ENCODE results near the gene ST6GALNAC3.

ST6GALNAC3 gene

DNA sequence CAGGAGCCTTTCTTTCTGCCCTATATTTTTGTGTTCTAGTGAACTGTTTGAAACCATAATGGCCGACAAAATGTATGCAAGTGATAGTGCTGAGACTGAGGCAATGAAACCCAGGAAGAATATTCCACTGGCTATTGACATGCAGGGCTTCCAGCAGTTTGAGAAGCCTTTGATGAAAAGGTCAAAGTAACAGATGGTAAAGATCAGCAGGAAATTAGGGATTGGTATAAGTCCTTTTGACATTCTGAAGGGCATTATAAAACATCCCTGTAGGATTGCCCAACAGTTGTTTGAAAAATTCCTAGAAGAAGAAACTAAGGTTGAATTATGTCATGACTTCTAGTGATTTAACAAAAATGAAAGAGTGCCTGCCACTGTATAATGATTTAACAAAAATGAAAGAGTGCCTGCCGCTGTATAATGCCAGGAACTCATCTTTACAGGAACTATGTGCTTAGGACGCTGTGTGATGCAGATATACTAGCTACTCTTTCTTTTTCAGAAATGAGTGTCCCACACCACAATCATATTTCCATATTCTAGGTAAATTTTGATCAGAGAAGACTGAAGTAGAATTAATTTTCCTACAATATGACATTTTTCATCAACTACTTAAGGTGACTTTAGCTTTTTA is 508.8 kb downstream of the ST6GALNAC3 start:
- DNase-seq (ENCODE audit: low spot score) = no peak

DNA sequence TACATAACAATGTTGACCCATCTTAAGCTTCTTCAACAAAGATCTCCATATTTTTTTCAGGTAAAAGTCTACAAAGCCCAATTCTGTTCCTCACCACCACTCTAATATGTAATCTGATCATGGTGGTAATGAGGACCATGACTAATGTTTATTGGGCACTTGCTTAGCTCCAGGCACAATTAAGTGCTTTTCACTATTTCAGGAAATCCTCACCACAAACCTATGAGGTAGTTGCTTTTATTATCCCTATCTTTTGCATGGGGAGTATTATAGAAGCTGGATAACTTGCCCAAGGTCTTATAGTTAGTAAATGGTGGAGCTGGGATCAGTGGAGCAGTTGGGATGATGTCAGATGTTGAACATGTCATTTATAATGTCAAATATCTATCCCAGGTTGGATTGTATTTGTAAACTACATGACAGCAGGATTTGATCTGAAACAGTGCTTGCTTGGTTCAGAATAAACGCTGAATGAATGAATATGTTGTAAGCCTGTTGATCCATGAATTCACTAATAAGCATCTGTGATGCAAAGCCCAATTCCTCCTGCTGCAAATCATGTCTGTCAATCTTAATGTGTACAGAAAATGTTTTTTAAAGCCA is 509.4 kb downstream of the ST6GALNAC3 start:
- no peak for DNase-seq (ENCODE audit: low spot score)

DNA sequence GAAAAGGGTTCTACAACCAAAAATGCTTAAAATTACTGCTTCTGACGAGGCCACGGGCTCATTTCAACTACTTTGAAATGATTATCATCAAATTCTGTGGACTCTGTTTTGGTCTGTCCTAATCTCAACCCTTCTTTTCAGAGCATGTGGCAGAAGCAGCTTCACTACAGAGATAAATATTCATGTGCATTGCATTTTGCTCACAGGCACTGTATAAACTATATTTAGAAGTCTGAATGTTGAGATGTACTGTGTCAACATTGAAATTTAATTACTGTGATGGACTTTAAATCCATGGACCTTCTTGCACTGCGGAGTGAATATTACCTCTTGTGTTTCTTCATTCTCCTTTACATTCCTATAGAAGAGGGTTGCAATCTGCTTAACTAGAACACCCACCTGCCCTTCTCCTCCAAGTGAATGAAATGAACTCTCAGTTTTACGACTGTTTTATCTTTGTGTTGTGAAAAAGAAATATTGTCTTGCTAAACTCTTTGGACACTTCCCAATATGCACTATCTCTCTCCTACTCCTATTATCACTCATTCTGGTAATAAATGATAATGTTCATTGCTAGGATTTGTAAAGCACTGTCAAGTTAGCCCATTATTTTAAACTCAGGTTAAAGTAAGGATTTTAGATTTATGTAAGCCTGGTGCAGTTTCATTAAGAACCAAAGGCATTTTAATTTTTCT is 511.6 kb downstream of the ST6GALNAC3 start:
- DNase-seq (ENCODE audit: low spot score) = no peak

DNA sequence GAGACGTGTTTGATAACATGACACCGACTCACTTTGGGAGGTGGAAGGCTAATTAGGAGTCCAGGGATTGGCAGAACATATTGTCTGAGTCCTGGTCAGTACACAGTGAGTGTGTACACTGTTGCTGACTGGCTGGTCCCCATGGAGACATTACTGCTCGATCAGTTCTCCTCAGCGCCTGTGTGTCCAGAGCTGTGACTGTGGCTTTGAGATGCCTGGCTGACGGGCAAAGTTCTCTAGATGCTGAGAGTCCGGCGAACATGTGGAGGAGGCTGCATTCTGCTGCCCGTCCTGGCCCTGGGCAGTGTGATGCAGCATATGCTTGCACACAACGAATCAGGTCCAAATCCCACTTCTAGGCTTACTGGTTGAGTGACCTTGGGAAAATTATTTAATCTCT is 512.7 kb downstream of the ST6GALNAC3 start:
- DNase-seq (ENCODE audit: low spot score) = no peak

DNA sequence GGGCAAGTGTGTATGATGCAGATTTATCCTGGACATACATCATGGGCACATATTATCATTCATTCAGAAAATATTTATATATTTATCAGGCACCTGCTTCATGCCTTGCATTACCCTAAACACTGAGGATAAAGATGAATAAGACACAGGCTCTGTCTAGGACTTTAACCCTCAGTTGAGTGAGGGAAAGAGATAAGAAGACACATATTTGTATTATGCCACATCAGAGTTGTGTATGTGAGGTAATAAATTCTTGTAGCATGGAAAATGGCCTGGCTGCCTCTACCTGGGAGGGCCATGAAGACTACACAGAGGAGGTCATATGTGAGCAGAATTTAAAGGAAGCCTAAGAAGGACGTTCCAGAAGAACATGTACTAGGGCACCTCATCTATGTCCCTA is 516.9 kb downstream of the ST6GALNAC3 start:
- DNase-seq (ENCODE audit: low spot score) = no peak

DNA sequence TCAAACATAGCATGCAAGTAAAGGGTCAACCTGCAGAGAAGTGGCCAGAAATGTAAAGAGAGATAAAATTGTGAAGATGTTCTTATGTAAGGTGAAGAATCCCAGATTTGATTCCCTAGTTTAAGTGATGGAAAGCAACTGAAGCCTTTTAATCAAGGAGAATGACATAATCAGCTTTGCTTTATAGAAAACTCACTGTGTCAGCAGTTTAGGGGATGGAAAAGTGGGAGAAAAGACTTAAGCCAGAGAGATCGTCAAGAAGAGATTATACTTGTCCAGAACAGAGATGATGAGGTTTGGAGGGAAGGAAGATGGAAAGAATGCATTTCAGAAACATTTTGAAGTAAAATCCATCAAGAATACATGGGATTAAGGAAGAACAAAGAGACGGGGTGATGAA is 517.4 kb downstream of the ST6GALNAC3 start:
- DNase-seq (ENCODE audit: low spot score) = no peak

DNA sequence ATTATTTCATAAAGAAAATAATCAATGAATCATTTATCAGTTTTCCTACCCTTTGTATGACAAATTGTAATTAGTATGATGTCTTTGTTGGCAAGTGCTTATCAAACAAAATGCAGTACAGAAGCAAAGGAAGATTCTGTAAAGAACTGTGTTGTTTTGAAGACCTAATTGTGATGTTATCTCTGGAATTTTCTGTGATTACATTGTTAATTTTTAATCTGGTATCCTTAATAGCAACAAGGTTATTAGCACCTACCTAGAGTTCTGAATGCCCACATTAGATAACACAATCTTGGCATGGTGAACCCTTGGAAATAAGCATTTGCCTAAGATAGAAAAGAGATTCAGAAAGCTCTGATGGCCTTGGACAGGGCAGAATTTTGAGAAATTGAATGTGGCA is 518.6 kb downstream of the ST6GALNAC3 start:
- DNase-seq (ENCODE audit: low spot score) = no peak

DNA sequence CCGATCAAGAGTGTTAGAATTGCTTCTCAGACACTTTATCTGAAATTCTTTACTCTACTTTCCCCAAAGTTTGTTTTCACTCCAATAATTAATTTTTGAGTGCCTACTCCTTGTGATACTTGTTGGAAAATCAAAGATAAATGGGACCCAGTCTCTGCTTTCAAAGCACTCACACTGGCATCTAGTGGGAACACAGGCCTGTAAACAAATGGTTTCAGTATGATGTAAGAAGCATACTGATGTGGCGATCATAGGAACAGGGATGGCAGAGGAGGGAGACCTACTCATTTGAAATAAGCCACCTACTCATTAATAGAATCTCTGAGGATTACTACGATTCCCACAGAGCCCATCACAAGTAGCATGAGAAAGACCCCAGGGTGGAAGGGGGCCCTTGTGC is 519.1 kb downstream of the ST6GALNAC3 start:
- no peak for DNase-seq (ENCODE audit: low spot score)

DNA sequence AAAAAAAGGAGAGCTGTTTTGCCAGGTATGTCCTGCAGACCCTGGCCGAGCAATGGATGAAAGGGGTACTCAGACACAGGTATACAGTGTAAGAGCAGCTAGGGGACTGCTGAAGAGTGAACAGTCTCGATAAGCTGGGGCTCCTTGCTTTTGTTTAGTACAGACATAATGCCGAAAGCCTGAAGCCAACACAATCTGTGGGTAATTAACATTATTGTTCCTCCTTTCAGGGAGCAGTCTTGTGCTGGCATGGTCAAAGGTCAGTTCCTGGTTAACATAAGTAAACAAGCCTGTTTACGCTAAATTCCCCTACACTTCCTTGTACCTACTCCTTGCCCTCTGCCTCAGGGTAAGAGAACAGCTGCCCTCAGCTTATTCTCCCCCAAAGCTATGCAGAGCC is 520.5 kb downstream of the ST6GALNAC3 start:
- DNase-seq (ENCODE audit: low spot score) = no peak

DNA sequence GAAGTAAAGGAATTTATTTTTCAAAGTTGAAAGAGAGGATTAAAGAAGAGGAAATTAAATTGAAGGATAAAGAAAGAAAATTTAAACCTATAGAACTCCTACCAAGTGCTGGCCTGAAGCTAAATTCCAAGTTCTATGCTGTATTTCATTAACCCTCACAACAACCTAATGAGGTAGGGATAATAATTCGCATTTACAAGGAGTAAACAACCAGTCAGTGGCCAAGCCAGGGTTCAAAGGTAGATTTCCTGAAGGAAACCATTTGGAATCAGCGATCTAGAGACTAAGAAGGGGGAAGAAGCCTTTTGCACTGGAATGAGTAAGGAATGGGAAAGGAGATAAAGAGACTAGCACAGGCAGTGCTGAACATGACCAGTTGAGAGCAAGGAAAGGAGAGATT is 526.9 kb downstream of the ST6GALNAC3 start:
- no peak for DNase-seq (ENCODE audit: low spot score)

DNA sequence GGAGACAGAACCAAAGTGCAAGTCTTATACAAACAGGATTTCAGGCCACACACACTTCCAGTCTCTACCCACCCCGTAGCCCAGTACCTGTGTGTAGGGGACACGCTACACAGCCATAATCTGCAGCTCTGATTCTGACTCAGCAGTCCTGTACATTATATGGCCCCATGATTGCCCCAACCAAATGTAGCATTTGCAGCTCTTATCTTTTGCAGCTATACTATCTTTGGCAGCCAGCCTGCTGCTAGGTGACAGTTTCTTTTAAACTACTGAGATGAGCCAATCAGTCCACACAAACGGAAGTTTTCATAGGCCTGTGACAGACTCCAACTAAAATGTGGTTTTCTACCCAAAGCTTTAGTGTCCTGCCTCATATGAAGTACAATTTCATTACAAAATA is 533.2 kb downstream of the ST6GALNAC3 start:
- no peak for DNase-seq (ENCODE audit: low spot score)

DNA sequence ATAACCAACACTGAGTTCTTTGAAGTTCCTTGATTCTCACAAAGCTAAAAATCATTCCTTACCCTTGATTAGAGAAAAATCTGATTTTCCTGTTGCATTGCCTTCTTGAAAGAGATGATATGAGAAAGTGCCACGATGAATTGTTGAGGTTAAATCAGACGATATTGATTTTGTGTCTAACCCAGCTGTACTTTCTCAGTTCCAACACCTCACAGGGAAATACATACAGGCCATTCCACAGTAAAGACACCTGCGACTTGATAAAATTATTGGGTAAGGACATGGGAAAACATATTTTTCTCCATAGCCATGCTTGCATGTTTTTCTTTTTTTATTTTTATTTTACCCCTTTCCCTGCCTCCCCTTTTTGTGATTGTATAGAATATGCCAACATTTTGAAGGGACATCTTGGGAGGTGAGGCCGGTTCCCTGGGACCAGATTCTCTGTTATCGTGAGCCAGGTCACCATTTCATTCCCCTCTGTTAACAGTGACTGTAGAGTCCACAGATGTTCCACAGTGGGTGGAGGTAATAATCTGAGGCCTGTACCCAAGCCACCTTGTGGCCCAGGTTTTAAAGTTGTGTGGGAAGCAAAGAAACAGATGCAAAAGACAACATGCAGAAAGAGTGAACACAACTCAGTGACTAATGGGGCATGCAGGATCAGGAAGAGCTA is 537.4 kb downstream of the ST6GALNAC3 start:
- DNase-seq (ENCODE audit: low spot score) = no peak

DNA sequence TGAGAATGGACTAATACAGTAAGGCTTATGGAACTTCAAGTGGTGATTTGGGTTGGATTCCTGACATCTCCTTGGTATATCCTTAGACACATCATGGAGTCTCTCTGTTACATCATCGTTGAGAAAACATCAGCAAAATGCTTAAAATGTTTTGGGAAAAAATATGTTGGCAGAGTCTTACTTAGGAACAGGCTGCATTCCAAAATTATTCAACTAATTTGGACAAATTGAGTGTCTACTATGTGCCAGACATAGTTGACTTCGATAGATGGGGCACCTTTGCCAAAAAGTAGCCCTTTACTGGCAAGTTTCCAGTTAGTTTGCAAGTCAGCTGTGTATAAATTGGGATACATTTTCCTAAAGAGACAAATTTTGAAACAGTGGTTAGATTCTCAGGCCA is 539.3 kb downstream of the ST6GALNAC3 start:
- no peak for DNase-seq (ENCODE audit: low spot score)

DNA sequence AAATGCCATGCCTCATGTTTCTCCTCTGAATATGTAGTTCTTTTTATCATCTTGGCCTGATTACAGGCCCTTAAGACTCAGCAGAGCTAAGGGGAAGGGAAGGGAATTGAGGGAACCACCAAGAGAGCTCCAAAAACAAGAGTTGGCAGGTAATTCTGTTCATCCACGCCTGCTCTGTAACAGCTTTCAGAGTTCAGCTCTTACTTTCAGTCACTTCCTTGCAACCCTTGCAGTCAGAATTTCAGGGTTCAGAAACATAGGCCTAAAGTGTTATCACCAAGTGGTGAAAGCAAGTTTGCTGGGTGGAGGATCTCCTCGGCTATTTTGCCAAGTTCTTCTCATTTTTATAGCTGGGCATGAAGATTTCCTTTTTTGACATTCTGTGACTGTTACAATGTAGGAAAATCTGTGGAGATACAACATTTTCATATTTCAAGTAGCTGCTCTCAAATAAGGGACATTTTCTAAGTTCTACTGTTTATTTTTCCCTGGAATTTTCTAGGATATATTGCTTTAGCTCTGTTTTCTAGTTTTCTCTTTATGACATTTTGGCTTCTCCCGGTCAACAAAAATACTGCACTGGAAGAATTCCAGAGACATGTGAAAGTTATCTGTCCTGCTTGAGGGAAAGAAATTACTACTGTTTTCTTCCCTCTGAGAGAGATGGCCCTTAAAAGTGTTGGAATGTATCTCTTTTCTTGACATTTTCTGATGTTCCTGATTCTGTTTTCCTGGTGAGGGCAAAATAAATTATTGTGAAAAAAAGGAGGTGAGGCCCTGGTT is 540.9 kb downstream of the ST6GALNAC3 start:
- DNase-seq (ENCODE audit: low spot score) = no peak

DNA sequence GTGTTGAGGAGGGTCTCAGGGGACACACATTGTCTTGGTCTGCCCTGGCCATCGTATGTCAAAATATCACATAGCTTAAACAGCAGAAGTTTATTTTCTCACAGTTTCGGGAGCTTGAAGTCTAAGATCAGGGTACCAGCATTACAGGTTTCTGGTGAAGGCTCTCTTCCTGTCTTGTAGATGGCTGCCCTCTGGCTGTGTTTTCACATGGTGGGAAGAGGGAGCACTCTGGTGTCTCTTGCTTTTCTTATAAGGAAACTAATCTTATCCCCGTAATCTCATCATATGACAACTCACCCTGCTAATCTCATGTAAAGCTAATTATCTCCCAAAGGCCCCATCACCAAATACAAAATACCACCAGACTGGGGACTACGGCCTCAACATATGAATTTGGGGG is 545.8 kb downstream of the ST6GALNAC3 start:
- no peak for DNase-seq (ENCODE audit: low spot score)

DNA sequence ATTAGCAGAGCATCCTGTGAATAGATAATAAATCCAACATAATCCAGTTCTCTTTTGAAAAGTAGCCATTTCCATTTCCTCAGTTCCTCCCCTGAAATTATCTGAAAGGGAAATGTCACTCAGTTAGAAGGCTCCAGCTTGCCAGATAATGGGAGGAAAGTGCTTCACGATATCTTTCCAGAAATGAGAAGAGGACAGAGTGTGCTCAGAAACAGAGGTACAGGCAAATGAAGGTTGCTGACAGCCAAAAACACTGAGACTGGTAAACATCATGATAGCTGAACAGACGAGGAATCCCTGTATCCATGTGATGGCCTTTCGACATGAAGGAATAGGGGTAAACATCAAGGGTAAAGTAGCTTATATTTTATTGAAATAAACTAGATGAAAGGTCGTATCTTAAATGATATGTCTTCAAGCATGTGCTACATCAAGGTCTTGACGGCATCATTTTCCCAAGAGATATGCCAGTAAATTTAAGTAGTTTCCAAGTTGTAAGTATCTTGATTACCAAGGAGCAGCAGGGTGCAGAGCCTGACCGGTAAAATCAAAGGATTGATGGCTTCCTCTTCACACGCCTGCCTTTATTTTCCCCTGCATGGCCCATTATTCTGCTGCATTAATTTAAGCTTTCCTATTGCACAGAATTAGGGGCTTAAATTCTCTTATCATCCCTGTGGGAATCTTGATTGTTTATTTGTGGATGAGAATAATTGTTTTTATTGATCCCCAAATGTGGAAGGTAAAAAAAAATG is 548.4 kb downstream of the ST6GALNAC3 start:
- no peak for DNase-seq (ENCODE audit: low spot score)

DNA sequence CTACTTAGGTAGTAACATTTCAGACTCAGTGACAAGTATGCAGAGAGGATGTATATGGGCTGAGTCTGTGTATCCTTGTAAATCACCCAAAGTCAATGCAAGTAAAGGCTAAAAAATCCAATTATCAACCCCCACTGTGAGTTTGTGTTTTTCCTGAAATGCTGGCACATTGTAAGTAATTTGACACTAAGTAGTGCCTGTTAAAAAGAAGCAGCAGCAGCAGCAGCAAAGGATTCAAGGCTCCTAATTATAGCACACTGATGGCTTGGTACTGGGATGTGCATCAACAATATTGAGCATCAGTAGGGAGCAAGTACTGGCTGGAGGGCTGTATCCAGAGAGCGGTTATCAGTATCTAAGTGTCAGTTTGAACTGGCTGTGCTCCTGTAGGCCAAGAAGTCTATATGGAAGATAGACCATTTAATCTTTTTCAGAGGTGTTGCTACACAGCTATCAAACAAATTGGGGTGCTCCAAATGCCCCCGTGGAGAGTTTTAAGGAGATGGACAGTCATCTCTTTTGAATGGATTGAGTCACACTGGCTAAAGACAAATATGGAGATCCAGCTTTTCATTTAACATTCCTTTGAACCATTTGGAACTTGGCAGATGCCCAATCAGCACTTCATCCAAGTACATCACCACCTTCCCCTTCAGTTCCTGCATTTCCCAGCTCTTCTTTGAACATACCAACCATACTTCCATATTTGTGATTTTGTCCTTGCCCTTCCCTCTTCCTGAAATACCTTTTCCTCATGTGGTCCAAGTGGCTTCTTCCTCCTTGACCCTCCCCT is 551.5 kb downstream of the ST6GALNAC3 start:
- no peak for DNase-seq (ENCODE audit: low spot score)

DNA sequence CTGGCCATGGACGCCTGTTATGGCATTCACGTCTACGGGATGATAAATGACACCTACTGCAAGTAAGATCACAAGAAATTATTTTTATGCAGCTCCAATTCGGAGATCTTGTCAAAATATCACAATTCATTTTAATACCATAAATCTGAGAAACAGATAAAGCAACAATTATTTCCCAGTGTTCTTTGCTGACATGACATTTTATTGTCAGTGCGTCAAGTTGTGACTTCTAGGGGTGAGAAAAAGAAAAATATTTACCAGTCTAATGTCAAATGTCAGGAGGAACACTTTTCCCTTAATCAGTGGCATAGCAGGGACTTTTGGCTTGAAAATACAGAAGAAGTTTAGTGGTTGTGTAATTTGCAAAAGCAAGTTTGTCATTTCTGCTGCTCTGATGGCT is 553.0 kb downstream of the ST6GALNAC3 start:
- no peak for DNase-seq (ENCODE audit: low spot score)

DNA sequence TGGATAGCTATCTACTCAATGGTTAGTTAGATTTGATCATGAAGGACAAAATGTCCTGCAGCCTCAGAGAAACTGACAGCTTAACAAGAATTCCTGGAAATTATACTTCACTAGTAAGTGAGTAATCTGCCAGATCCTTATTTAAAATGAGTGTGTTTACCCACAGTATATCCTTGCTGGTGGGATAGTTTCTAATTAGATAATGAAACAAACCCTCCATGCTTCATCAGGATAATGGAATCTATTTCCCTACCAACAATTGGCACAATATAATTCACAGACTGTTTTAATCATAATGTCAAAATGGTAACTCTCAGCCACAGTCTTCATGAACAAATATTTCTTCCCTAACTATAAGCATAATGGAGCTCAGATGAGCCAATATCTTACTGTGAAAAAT is 553.4 kb downstream of the ST6GALNAC3 start:
- no peak for DNase-seq (ENCODE audit: low spot score)

DNA sequence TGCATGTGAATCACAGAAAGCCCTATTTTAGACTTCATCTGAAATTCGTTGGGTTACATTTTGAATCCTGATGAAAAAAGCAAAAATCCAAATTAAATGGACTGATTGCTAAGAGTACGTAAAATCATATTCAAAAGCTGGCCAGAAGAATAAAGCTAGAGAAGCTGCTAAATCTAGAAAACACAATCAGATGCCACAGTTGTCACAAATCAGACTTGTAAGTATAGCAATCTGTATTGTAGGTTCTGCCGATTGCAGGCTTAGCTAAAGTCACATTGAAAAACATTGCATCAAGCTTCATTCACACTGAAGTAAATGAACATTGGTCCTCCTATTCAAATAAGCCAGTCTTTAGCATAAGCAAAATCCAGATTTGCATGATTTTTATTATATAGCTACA is 557.6 kb downstream of the ST6GALNAC3 start:
- no peak for DNase-seq (ENCODE audit: low spot score)

DNA sequence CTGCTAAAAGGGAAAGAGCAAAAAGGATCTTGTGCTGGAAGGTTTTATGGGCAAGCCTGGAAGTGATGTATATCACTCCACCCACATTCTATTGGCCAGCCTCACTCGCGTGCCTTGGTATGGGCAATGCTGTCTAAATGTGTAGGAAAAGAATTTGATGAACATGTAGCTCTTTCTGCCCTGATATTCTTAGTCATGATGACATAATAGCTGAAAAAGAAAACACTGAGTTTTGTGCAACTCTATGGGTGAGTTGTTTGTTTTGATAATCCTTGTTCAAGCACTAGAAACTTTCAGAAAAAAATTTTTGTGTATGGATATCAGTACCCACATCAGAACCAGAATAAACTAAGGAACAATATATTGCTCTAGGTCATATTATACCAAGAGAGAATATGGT is 561.2 kb downstream of the ST6GALNAC3 start:
- no peak for DNase-seq (ENCODE audit: low spot score)

Data from AG08395 (cell line).